IPS DF 6.9 (cell line): ENCODE results near the gene ATG16L2.
"Not testable (repeated sequence)": the region's sequence is repeated elsewhere in the genome, so short reads cannot be mapped to it uniquely, and the experiment has no call there.

Source experiments
- DNase-seq: peaks from one replicate; pipeline ENCODE4 v3.0.0-alpha.2; 2013; ENCODE audit warnings: low read depth, low spot score
- H3K27ac ChIP-seq: one replicate; pipeline ENCODE4 v1.5.1; 2013; ENCODE audit warnings: low read length, control low read depth
- H3K27me3 ChIP-seq: 2 replicates; pipeline ENCODE4 v1.6.1; 2013; ENCODE audit warnings: mild to moderate bottlenecking, low read length; ENCODE audit not compliant: control insufficient read depth, insufficient read depth
- H3K36me3 ChIP-seq: 2 replicates; pipeline ENCODE4 v1.6.1; 2013; ENCODE audit warnings: low read length; ENCODE audit not compliant: control insufficient read depth, insufficient read depth
- H3K4me1 ChIP-seq: 2 replicates; pipeline ENCODE4 v1.6.1; 2013; ENCODE audit warnings: low read length; ENCODE audit not compliant: control insufficient read depth, insufficient read depth
- H3K4me3 ChIP-seq: 2 replicates; pipeline ENCODE4 v1.5.1; 2013; ENCODE audit warnings: mild to moderate bottlenecking, low read length
- H3K9me3 ChIP-seq: 2 replicates; pipeline ENCODE4 v1.6.1; 2013; ENCODE audit warnings: low read length, inconsistent platforms; ENCODE audit not compliant: control insufficient read depth, insufficient read depth
- WGBS: extraction: QIAGEN DNeasy Blood & Tissue Kit; methylation state at CpG from one replicate; pipeline ENCODE4 v1.1.7; 2013; ENCODE audit warnings: mixed read lengths, missing lambda C conversion rate; ENCODE audit not compliant: insufficient read length, insufficient coverage; 5-methylcytosine and 5-hydroxymethylcytosine counted together

Gene ATG16L2

GRCh38 chr11:72826191-72826941, 12.2 kb downstream of the ATG16L2 start:
- WGBS, result no CpG with 5 or more reads among the region's 15 CpGs
- H3K27me3 ChIP-seq, result no peaks in the 10 kb centered on the region
- no peaks in the 10 kb centered on the region for H3K9me3 ChIP-seq
- H3K4me3 ChIP-seq, result no peak overlapping the region
- DNase-seq, result no peak
- no peaks in the 10 kb centered on the region; the same call in 1 of the 2 replicates for H3K4me1 ChIP-seq
- H3K36me3 ChIP-seq, result no peaks in the 10 kb centered on the region
- no peak overlapping the region for H3K27ac ChIP-seq

- Histone ChIP-seq H3K9me3 (no peaks in the 10 kb centered on the region), H3K36me3 (no peaks in the 10 kb centered on the region), H3K4me3 (no peak overlapping the region), H3K4me1 (peaks cover 3% of the 10 kb centered on the region; the same call in 1 of the 2 replicates), H3K27me3 (no peaks in the 10 kb centered on the region), H3K27ac (no peak overlapping the region)
- no CpG with 5 or more reads among the region's 8 CpGs for WGBS
- DNase-seq, result no peak
These were observed 12.8 kb downstream of the ATG16L2 start for GRCh38 chr11:72826942-72827480.

GRCh38 chr11:72827656-72828055, 13.4 kb downstream of the ATG16L2 start:
- not testable (repeated sequence) for H3K36me3 ChIP-seq, H3K27ac ChIP-seq, DNase-seq, H3K4me1 ChIP-seq, H3K4me3 ChIP-seq, H3K27me3 ChIP-seq, H3K9me3 ChIP-seq
- no CpG with 5 or more reads among the region's 11 CpGs for WGBS

- H3K27ac ChIP-seq, result no peak overlapping the region
- peaks cover 3% of the 10 kb centered on the region; the same call in 1 of the 2 replicates for H3K4me1 ChIP-seq
- no peaks in the 10 kb centered on the region for H3K36me3 ChIP-seq
- H3K9me3 ChIP-seq, result no peaks in the 10 kb centered on the region
- no peaks in the 10 kb centered on the region for H3K27me3 ChIP-seq
- no peak overlapping the region for H3K4me3 ChIP-seq
- no peak for DNase-seq
- WGBS, result no CpG with 5 or more reads among the region's 11 CpGs
These were observed 13.9 kb downstream of the ATG16L2 start for GRCh38 chr11:72828081-72828567.

GRCh38 chr11:72828692-72829101, 14.5 kb downstream of the ATG16L2 start:
- no peaks in the 10 kb centered on the region for H3K9me3 ChIP-seq
- no peak overlapping the region for H3K27ac ChIP-seq
- H3K4me3 ChIP-seq, result no peak overlapping the region

GRCh38 chr11:72829178-72829577, 15.0 kb downstream of the ATG16L2 start:
- WGBS, result no CpG with 5 or more reads among the region's 13 CpGs

More at GRCh38 chr11:72828692-72829101, 14.5 kb downstream of the ATG16L2 start:
- no peak for DNase-seq
- WGBS, result no CpG with 5 or more reads among the region's 7 CpGs
- Histone ChIP-seq H3K36me3 (no peaks in the 10 kb centered on the region), H3K27me3 (no peaks in the 10 kb centered on the region), H3K4me1 (peaks cover 3% of the 10 kb centered on the region; the same call in 1 of the 2 replicates)

GRCh38 chr11:72829884-72830533, 15.8 kb downstream of the ATG16L2 start:
- H3K27me3 ChIP-seq, result no peaks in the 10 kb centered on the region
- H3K4me3 ChIP-seq, result no peak overlapping the region
- H3K36me3 ChIP-seq, result no peaks in the 10 kb centered on the region
- no CpG with 5 or more reads among the region's 5 CpGs for whole genome bisulfite sequencing
- no peak for DNase-seq
- no peak overlapping the region for H3K27ac ChIP-seq
- peaks cover 3% of the 10 kb centered on the region; the same call in 1 of the 2 replicates for H3K4me1 ChIP-seq
- H3K9me3 ChIP-seq, result no peaks in the 10 kb centered on the region

More at GRCh38 chr11:72829178-72829577, 15.0 kb downstream of the ATG16L2 start:
- no peak for DNase-seq
- Histone ChIP-seq H3K27me3 (no peaks in the 10 kb centered on the region), H3K9me3 (no peaks in the 10 kb centered on the region), H3K36me3 (no peaks in the 10 kb centered on the region), H3K4me1 (peaks cover 3% of the 10 kb centered on the region; the same call in 1 of the 2 replicates), H3K27ac (no peak overlapping the region), H3K4me3 (no peak overlapping the region)

GRCh38 chr11:72831521-72832300, 17.5 kb downstream of the ATG16L2 start:
- Histone ChIP-seq H3K36me3 (no peaks in the 10 kb centered on the region), H3K27ac (no peak overlapping the region)

GRCh38 chr11:72832301-72833082, 18.3 kb downstream of the ATG16L2 start:
- Histone ChIP-seq H3K4me3 (no peak overlapping the region), H3K27me3 (no peaks in the 10 kb centered on the region), H3K4me1 (peaks cover 3% of the 10 kb centered on the region; the same call in 1 of the 2 replicates), H3K36me3 (no peaks in the 10 kb centered on the region), H3K27ac (no peak overlapping the region), H3K9me3 (no peaks in the 10 kb centered on the region)
- WGBS, result no CpG with 5 or more reads among the region's 9 CpGs
- no peak for DNase-seq

More at GRCh38 chr11:72831521-72832300, 17.5 kb downstream of the ATG16L2 start:
- Histone ChIP-seq H3K4me1 (peaks cover 3% of the 10 kb centered on the region; the same call in 1 of the 2 replicates), H3K4me3 (no peak overlapping the region), H3K27me3 (no peaks in the 10 kb centered on the region), H3K9me3 (no peaks in the 10 kb centered on the region)
- WGBS, result no CpG with 5 or more reads among the region's 13 CpGs
- peak; percentile 84 for DNase-seq
